ENCODE measurements around the gene SPG7.

DNA sequence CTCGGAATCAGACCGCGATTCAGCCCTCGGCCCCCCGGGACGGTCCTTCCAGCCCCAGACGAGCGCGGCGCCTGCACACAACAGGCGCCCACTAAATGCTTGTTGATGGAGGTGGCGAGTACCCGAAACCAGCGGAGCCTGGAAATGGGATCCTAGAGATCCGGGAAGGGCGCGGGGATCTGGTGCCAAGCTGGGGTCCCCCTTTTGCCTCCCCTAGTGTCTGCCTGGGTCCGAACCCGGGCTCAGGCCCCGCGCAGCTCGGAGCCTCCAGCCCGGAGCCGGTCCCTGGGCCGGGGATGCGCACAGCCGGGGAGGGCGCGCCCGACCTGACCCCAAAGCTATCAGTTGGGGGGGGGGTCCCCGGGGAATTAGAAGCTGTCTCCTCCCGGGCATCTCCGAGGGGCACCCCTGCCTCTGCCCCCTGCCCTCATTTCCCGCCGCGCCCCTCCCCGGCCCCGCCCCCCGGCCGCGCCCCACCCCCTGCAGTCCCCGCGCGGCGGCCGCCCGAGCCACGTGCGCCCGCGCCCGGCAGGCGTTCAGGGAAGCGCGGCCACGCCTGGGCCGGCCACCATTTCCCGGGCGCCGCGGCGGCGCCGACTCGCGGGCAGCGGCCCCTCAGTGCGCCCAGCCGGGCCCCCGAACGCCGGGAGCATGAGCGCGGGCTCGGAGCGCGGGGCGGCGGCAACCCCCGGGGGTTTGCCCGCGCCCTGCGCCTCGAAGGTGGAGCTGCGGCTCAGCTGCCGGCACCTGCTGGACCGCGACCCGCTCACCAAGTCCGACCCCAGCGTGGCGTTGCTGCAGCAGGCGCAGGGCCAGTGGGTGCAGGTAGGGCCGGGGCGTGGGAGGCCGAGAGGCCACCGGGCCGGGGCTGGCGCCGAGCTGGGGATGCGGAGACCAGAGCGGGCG lies 67.3 kb downstream of the SPG7 start, which contains the start of gene CPNE7:
- TF ChIP-seq, protein P1, sequence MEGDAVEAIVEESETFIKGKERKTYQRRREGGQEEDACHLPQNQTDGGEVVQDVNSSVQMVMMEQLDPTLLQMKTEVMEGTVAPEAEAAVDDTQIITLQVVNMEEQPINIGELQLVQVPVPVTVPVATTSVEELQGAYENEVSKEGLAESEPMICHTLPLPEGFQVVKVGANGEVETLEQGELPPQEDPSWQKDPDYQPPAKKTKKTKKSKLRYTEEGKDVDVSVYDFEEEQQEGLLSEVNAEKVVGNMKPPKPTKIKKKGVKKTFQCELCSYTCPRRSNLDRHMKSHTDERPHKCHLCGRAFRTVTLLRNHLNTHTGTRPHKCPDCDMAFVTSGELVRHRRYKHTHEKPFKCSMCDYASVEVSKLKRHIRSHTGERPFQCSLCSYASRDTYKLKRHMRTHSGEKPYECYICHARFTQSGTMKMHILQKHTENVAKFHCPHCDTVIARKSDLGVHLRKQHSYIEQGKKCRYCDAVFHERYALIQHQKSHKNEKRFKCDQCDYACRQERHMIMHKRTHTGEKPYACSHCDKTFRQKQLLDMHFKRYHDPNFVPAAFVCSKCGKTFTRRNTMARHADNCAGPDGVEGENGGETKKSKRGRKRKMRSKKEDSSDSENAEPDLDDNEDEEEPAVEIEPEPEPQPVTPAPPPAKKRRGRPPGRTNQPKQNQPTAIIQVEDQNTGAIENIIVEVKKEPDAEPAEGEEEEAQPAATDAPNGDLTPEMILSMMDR (IDR thresholded peaks at IDR 0.05) = no peak
- no peak for TF ChIP-seq POLR2AphosphoS5 (IDR thresholded peaks at IDR 0.05)
- TF ChIP-seq EP300 (IDR thresholded peaks at IDR 0.05) = no peak
- no peak for TF ChIP-seq POLR2A (IDR thresholded peaks at IDR 0.05; ENCODE audit: low read depth)
